Hematopoietic multipotent progenitor cell (in vitro differentiated cells): ENCODE data around the gene MIOX. TPM values are rescaled to one million over a fixed set of nuclear protein-coding genes. Genes with fewer than 3 reads are reported as not detected.

Experiments used
- DNase-seq, 3 donors: peaks; one replicate each; pipeline ENCODE4 v3.0.0-alpha.2; 2011 to 2015; ENCODE audit warnings: low read depth in 2 of 3, low spot score in 2 of 3
- total RNA-seq: library from RNA; depleted of rRNA; stranded (reverse); fragments of >200 nt; gene quantifications from one replicate; pipeline ENCODE4 v1.2.3, GENCODE V29; 2012

The MIOX gene
- not detected for total RNA-seq

- DNase-seq = no peak
These were observed at the start of gene MIOX for GRCh38 chr22:50486561-50487289. MIOX (plus strand) TSS chr22:50486859; CDS start chr22:50486898, 39 bp downstream.

DNA sequence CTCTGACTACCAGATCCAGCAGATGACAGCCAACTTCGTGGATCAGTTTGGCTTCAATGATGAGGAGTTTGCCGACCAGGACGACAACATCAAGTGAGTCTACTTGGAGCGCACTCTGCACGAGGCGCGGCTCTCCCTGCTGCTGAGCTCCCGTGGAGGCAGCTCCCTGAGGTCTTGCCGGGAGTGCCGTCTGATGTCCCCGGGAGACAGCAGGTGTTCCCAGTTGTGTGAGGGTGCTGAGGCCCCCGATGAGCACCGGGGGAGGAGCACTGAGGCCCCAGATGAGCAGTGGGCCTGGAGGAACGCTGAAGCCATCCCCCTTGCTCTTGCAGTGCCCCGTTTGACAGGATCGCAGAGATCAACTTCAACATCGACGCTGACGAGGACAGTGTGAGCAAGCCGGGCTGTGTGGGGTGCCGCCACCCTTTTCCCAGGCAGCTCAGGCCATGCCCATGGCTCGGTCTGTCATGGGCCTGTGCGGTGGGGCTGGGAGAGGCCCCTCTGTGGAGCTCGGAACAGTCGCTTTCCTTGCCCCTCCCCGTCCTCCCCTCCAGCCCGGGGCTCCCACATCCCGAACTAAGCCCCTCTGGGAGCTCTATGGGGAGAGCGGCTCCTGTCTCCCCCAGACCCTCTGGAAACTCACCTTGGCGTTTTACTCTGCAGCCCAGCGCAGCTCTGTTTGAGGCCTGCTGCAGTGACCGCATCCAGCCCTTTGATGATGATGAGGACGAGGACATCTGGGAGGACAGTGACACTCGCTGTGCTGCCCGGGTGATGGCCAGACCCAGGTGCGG is 49.0 kb upstream of the MIOX start:
- DNase-seq = no peak

DNA sequence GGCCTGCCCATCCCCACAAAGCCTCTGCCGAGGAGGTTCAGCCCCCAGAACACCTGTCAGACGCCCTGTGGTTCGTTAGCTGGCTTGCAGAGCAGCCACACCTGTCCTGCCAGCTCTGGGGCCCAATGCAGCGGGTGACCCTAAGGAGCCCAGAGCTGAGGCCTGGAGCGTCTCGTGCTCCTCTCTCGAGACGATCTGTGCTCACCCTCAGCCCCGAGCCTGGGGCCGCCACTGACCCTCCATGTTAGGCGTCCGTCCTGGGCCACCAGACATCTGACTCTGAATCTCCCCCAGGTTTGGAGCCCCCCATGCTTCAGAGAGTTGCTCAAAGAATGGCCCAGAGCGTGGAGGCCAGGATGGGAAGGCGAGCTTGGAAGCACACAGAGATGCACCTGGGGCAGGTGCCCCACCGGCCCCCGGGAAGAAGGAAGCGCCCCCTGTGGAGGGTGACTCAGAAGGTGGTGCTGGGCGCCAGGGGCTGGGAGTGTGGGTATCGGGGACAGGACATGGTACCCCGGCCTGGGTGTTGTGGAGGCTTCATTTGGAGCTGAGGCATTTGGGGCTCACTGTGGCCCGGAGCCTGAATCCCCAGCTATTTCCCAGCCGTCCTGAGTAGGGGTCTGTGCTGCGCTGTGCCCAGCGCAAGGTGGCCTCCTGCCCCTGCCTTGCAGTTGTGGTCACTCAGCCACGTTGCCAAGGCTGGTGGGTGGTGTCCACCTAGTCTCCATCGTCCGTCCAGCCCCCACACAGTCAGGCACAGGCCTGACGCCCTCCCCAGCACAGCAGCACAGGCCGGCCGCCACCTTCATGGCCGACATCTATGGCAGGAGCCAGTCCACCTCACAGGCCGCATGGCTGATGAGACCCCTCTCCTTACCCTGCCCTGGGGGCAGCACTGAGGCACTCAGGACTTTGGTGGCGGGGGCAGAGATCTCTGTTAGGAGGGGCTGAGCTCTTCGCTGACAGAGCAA is 48.1 kb upstream of the MIOX start:
- DNase-seq = no peak

- DNase-seq = no peak
These were observed 47.3 kb upstream of the MIOX start for GRCh38 chr22:50439314-50439870.

DNA sequence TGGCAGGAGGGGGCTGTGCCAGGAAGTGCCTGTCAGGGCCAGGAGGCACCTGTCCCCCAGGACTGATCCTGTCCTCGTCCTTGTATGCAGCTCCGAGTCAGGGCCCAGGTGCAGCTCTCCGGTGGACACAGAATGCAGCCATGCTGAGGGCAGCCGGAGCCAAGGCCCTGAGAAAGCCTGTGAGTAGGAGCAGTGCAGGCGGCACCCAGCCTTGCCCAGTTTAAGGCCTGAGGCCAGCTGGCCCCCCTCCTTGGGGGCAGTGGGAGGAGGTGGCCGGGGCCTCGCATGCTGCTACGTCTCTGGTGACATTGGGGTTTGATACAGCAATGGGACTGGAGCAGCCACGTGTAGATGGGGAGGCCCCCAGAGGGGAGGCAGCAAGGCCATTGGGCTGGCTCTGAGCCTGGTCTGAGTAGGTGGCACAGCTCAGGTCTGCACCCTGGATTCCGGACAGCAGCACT is 46.8 kb upstream of the MIOX start:
- DNase-seq = no peak

DNA sequence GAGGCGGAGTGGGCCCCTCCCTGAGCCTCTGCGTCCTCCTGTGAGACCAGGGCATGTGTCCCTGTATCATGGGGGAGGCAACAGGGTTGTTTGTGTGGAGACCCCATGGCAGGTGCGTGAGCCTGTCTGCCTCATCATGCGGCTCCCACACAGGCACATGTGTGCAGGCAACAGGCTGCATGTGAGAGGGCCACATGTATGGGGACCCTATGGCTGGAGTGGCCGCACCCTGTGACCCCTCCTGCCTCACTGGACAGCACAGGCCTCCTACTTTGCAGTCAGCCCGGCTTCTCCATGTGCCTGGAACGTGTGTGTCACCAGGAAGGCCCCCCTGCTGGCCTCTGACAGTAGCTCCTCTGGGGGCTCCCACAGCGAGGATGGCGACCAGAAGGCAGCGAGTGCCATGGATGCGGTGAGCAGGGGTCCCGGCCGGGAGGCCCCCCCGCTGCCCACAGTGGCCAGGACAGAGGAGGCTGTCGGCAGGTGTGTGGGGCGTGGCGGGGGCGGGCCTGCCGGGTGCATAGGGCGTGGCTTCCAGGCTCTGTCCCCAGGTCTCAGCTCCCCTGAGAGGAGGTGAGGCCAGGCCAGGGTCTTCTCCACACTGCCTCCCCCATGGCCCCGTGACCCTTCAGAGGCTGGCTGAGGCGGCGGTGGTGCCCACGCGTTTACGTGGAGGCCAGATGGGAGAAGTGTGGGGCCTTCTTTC is 46.0 kb upstream of the MIOX start:
- DNase-seq = no peak

DNA sequence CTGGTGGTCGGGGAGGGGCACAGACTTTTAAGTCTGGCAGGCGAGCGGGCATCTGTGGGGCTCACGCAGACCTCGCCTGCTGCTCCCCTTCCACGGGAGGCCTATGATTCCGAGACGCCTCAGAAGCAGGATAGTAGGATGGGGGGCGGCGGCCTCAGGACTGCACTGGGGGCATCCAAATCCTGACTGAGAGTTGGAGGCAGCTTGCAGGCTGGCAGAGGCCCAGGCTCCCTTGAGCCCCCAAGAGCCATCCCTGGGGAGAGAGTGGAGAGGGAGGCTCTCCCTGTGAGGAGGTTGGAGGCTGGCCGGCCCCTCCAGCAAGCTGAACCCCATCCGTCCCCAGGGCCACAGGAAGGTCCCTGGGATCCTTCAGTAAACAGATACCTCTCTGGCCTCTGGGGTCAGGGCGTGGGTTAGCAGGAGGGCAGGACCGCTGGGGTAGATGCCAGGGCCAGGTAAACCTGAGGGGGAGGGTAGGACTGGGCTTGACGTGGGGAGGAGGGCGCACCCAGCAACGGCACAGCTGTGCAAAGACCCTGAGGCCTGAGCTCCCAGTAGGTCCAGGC is 45.1 kb upstream of the MIOX start:
- no peak for DNase-seq

DNA sequence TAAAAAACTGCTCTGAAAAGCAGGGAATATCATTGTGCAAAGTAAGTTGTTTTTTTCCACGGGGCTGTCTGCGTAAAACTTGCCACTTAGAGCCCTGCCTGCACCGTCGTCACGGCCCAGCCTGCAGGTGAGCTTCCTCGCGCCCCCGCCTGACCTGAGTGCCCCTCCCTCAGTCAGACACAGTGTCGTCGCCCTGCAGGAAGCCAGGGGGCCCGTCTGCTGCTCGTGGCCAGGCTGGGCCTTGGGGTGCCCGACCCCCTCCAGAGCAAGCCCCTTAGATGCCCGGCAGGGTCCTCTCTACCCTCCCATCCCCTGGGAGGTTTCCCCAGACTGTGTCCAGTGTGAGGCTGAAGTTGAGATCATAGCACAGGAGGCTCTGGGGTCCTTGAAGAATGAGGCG is 43.5 kb upstream of the MIOX start:
- DNase-seq = no peak

DNA sequence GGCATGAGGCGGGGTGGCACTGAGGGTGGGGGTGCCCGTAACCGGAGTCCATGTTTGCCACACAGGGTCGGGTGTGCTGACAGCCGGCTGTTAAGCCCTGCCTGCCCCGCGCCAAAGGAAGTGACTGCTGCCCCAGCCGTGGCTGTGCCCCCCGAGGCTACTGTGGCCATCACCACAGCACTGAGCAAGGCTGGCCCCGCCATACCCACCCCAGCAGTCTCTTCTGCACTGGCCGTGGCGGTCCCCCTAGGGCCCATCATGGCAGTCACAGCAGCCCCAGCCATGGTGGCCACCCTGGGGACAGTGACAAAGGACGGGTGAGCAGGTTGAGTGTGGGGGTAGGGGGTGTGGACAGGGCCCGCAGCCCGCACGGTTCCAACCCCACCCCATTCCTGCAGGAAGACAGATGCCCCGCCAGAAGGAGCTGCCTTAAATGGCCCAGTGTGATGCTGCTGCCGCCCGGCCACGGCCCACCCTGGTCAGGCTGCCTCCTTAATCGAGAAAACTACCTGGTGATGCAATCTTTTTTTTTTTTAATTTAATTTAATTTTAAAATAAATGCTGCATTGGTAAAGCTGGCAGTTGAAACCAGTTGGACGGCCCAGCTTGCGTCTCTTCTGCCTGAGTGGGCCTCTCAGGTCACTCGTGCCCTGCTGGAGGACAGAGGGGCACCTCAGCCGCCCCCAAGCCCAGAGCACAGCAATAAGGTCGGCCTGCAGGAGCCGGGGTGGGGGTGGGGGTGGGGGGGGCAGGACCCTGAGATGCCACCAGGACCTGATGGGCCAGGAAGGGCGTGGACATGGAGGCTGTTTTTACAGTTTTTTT is 42.6 kb upstream of the MIOX start:
- DNase-seq = no peak

DNA sequence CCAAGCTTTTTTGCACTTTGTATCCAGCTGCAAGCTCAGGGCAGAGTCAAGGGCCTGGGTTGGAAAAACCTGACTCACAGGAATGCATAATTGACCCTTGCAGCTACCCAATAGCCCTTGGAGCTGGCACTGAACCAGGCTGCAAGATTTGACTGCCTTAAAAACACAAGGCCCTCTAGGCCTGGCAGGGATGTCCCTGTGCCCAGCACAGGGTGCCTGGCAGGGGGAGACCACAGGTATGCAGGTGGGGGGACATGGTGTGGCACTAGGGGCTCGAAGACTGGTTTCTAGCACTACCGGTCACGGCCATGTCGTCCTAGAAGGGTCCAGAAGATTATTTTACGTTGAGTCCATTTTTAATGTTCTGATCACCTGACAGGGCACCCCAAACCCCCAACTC is 42.0 kb upstream of the MIOX start:
- no peak for DNase-seq

DNA sequence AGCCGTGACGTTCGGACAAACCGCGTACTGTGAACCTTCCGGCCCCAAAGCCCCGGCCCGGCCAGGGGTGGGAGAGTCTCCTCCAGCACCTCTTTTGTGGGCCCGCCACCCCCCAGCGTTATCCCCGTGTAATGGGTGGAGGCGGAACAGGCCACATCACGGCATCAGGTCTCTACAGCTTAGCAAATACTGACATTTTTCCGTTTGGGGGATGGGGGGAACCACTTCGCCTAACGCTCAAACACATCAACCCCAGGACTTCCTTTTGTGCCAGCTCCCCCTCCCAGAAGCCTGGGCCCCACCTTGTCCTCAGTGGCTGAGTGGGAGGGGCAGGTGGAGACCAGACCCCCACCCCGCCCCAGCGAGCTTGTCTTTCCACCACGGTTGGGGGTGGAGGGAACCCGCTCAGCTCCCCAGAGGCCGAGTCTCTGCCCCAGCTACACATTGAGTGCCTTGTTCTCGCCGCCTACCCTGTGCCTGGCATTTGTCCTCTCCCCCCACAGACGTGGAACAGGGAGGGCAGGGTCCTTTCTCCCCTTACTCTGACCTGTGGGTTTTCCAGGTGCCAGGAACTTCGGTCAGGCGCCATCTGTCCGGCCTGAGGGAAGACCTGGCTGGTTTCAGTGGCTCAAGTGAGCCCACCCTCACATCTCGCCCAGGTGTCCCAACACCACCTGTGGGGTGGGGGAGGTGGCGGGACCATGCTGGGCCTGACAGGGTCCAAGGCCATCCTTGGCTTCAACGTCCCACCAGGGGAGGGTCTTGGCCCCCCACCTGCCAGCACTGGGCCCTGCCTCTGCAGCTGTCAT is 41.4 kb upstream of the MIOX start:
- peak in 1 of 3 donors; percentile 73 for DNase-seq

DNA sequence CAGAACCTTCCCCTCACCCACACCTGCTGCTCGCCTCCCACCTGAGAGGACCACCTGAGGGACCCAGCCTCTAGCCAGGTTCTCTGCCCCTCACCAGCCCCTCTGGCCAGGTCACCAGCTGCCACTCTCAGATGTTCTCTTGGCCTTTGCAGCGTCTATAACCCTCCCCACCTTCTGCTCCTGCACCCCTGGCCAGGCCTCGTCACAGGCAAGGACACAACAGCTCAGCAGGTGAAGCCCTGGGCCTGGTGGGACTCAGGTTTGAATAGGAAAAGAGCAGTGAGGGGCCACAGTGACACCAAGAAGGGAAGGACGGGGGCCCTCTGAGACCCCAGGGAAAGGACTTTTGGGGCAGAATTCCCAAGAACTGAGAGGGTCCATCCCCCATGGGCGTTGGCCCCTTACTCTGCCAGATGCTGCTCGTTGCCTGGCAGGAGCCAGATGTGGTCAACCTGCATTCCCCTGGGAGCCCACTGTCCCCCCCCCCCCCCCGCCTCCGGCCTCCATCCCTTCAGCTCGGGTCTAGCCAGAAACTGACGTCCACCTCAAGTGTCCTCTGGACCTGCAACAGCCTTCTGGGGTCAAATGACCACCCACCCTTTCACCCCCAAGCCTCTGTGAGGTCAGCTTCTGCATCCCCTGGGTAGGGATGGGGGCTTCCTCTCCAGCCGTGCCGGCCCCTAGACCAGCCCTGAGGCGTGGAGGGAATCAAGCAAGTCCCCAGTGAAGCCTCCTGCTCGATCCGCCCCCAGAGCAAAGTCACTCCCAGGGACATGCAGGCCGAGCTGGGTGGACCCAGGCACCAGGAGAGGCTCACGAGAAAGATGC is 40.6 kb upstream of the MIOX start:
- no peak for DNase-seq

GRCh38 chr22:50446708-50447575 is 39.7 kb upstream of the MIOX start:
- no peak for DNase-seq

GRCh38 chr22:50447576-50448551 is 38.8 kb upstream of the MIOX start:
- DNase-seq = no peak

DNA sequence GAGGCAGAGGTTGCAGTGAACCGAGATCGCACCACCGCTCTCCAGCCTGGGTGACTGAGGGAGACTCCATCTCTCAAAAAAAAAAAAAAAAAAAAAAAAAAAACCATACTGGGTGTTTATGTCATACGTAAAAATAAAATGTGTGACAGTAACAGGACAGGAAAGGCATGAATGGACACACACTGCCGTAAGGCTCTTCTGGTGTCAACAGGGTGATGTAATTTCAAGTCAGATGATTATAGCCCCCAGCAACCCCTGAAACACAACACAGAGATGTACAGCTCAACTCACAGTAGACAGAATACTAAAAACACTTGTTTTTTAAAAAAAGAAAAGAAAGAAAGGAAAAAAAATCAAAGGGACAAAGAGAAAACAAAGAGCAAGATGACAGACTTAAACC is 34.0 kb upstream of the MIOX start:
- no peak for DNase-seq
